GM19468 (cell line): ENCODE measurements around the gene ZNF860.
"Not testable (repeated sequence)": the region's sequence is repeated elsewhere in the genome, so short reads cannot be mapped to it uniquely, and the experiment has no call there.

ENCODE experiments used
- ATAC-seq: cut with Tn5 transposase; IDR thresholded peaks from one replicate; pipeline ENCODE4 v1.9.1; 2021; ENCODE audit warnings: mild to moderate bottlenecking, moderate library complexity, moderate number of reproducible peaks; ENCODE audit not compliant: unreplicated experiment; ENCODE audit errors: extremely low read depth

ZNF860 gene

DNA sequence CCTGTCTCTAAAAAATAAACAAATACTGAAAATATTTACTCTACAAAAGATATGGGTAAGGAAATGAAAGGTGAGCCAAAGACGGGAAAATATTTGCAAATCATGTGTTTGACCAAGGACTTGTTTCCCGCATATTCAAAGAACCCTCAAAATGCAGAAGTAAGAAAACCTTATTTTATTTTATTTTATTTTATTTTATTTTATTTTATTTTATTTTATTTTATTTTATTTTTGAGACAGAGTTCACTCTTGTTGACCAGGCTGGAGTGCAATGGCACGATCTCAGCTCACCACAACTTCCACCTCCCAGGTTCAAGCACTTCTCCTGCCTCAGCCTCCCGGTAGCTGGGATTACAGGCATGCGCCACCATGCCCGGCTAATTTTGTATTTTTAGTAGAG, 11.4 kb downstream of the ZNF860 start:
- ATAC-seq, result not testable (repeated sequence)

DNA sequence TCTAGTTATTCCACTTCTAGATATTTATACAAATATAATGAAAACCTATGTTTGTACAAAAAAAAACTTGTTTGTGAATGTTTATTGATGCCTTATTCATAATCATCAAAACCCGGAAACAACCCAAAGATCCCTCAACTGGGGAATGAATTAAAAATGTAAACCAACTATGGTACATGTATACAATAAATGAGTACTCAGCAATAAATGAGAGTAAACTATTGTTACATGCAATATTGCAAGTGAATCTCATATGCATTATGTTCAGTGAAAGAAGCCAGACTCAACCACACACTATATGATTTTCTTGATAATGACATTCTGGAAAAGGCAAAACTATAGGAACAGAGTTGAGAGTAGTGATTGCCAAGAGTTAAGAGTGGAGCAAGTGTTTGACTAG, 12.3 kb downstream of the ZNF860 start:
- ATAC-seq, result no peak

DNA sequence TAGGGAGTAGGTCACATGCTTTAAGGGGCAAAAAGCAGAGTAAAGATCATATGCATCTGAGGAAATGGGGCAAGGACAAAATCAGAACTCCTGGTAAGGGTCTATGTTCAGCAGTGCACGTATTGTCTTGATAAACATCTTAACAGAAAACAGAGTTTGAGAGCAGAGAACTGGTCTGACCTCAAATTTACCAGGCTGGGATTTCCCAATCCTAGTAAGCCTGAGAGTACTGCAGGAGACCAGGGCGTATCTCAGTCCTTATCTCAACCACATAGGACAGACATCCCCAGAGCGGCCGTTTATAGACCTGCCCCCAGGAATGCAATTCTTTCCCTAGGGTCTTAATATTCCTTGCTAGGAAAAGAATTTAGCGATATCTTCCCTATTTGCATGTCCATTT, 13.5 kb downstream of the ZNF860 start:
- ATAC-seq, result not testable (repeated sequence)

DNA sequence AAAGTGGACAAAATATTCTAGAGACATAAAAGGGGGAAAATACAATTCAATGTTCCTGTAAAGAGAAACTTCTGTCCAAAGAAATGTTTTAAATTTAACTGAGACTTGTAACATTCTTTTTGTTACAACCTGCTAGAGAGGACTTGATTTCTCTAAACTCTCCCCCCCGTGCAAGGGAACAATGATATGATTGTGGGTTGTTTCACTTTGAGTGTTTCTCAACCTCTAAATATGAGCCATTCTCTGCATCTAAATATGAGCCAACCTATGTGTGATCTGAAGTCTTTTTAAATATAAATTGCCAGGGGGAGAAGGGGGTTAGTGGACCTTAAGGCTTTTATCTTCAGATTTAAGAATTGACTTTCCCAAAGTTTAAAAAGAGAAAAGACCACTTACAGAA, 14.6 kb downstream of the ZNF860 start:
- ATAC-seq, result no peak

DNA sequence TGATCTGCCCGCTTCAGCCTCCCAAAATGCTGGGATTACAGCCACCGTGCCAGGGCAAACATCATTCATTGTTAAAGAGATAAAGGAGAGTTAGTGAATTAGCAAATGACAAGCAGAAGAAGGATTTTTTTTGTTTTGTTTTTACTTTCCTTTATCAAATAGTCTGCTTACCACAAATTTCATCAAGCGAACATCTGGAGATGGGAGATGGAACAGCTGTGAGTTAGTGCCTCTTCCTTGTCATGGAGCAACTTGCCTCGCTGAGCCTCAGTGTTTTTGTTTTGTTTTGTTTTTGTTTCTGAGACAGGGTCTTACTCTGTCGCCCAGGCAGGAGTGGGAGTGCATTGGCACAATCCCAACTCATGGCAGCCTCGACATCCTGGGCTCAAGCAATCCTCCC, 15.9 kb downstream of the ZNF860 start:
- ATAC-seq, result no peak

DNA sequence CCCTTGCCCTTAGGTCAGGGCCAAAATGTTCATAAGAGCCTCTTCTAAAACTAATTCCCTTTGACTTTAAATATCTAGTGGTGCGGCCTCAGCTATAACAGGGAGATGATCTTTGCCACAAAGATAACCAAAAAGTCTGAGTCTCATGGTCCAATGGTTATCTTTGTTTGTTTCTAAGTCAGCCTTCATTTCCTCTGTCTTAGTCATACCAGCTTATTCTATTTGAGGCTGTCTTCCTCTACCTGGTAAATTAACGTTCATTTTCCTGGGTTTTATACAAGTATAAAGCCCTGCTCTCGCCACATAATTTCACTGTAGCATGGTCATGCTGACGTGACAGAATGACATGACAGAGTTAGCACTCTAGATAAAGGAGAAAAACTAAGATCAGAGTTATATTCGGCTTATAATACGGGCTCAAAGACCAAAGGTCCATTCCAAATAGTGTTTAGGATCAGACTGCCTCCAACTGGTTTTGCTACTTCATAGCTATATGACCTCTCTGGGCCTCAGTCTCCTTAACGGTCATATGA, 18.4 kb downstream of the ZNF860 start:
- no peak for ATAC-seq

DNA sequence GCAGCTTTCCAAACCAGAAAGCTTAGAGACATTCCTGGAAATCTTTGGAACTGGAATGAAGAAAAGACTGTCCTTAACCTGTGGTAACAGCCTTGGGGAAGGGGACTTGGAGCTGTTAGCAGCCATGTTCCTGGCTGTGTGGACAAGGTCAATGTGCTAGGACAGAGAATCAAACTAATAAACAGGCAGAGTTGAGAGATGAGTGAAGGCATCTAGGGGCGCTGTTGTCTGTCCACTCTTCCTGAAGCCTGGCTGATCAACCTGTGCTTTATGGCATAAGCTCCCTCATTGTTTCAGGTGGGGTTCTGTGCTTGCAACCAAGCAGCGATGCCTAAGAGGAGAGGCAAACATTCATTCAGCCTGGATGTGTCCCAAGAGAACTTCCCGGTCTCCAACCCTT, 19.3 kb downstream of the ZNF860 start:
- ATAC-seq, result no peak

DNA sequence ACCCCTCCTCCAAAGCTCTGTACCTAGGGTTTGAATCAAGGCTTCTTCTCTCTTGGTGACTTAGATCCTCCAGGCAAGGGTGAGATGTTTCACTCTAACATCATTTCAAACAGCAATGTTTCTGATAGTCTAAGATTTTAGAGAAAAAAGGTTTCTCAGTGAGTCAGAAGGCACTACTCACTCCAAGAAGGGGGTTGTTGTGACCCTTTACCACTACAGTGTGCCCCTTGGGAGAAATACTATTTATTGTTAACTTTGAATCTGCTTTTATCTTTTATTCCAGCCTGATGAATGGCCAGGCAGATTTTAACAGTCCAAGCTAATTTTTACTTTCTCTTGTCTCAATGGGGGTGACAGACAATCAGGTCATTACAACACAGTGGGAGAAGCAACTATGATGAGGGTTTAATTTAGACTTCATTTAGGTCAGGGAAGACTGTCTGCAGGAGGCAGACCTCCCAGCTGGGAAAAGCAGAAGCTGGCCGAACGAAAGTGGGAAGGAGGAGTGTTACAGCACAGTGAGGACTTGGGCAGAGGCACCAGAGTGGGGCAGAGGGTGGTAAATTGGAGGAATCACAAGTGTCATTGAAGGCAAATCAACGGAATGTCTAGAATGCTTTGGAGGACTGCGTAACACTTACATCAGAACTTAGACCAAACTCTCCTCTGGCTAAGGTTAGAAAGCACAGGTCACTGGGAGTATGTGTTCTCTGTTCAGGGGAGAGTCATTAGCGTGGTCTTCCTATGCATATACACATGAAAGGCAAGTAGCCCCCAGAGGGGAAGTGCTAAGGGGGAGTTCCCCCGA, 21.2 kb downstream of the ZNF860 start:
- ATAC-seq, result no peak

DNA sequence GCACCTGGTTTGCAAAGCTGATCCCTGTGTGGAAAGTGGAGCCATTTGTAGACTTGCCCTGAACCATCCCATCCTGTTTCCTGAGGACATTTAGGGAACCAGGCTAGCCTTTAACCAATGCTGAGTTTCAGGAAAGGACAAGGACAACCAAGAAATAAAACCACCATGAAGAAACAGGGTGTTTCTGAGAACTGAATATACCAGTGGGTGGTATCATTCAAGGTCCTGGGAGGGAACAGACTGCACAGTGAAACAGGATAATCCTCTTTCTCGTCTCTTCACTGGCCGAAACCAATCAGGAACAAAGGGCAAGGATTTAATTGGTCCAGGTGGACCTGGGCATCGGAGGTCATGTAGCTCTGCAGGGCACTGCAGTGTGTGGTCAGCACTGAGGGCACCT, 21.8 kb downstream of the ZNF860 start:
- ATAC-seq, result no peak

DNA sequence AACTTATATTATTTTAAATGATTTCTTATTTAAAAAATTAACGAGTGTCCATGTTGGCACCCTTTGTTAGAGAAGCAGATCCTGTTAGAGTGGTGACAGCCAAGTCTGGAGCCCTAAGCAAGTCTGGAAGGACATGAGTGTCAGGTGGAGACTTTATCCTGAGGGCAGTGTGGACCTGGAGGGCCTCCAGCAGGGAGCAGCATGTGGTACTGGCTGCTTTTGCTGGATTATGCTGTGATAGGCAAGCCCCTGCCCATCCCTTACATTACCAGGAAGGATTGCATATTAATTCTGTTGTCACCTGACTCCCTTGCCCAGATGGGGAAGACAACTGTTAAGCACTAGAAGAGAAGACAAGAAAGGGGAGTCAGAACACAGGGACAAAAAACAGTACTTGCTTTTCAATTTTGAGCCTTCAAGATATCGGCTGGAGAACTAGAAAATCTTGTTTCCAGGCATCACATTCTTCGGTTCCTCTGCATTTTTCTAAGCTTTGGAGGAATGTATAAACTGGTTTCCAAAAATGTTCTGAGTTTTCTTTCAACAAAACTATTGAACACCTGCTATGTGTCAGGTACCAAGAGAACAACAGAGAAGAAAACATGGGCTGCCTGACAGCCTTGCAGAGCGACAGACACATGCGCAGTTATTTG, 22.7 kb downstream of the ZNF860 start:
- ATAC-seq, result no peak

DNA sequence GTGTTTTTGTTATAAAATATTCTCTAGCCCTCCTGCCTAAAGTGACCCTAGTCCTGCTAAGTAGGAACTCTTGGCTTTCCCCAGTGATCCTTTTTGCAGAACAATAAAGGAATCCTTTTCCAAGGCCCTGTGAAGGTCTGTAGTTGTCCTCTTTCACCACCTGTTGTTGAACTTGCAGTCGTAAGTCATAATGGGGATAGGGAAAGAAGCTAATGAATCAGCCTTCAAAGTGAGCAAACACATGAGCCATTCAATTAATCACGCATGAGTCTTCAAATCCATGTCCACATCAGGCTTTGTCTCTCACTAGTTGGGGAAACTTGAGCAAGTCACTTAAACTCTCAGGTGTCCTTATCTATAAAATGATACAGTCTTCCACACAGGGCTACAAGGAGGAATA, 27.6 kb downstream of the ZNF860 start:
- no peak for ATAC-seq

DNA sequence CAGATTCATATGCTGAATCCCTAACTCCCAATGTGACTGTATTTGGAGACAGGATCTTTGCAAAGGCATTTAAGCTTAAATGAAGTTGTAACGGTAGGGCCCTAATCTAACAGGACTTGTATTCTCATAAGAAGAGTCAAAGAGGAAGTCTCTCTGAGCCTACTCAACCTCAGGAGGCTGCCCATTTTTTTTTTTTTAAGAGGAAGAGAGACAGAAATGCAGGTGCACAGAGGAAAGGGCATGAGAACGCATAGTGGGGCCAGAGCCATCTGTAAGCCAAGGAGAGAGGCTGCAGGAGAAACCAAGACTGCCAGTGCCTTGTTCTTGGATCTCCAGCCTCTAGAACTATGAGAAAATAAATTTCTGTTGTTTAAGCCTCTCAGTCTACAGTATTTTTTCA, 28.4 kb downstream of the ZNF860 start:
- no peak for ATAC-seq

DNA sequence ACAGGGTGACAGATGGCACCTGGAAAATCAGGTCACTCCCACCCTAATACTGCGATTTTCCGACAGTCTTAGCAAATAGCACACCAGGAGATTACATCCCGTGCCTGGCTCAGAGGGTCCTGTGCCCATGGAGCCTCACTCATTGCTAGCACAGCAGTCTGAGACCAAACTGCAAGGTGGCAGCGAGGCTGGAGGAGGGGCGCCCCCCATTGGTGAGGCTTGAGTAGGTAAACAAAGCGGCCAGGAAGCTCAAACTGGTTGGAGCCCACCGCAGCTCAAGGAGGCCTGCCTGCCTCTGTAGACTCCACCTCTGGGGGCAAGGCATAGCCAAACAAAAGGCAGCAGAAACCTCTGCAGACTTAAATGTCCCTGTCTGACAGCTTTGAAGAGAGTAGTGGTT, 29.1 kb downstream of the ZNF860 start:
- not testable (repeated sequence) for ATAC-seq

DNA sequence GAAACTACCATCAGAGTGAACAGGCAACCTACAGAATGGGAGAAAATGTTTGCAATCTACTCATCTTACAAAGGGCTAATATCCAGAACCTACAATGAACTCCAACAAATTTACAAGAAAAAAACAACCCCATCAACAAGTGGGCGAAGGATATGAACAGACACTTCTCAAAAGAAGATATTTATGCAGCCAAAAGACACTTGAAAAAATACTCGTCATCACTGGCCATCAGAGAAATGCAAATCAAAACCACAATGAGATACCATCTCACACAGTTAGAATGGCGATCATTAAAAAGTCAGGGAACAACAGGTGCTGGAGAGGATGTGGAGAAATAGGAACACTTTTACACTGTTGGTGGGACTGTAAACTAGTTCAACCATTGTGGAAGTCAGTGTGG, 34.1 kb downstream of the ZNF860 start:
- not testable (repeated sequence) for ATAC-seq

DNA sequence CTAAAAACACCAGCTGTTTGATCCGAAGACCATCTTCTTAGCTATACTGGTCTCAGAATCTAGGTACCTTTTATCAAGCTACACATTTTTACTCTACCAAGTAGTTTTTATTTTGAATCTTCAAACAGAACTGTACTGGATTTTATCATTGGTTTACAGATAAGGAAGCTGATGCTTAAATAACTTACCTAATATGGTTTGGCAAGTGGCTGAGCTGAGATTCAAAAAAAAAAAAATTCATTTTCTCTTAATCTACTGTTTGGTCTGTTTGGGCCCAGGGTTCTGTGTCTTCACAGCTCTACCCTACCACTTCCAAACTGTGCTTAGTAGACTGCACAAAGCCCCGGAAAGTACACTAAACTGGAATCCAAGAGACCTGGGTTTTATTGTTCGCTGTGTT, 35.7 kb downstream of the ZNF860 start:
- no peak for ATAC-seq

DNA sequence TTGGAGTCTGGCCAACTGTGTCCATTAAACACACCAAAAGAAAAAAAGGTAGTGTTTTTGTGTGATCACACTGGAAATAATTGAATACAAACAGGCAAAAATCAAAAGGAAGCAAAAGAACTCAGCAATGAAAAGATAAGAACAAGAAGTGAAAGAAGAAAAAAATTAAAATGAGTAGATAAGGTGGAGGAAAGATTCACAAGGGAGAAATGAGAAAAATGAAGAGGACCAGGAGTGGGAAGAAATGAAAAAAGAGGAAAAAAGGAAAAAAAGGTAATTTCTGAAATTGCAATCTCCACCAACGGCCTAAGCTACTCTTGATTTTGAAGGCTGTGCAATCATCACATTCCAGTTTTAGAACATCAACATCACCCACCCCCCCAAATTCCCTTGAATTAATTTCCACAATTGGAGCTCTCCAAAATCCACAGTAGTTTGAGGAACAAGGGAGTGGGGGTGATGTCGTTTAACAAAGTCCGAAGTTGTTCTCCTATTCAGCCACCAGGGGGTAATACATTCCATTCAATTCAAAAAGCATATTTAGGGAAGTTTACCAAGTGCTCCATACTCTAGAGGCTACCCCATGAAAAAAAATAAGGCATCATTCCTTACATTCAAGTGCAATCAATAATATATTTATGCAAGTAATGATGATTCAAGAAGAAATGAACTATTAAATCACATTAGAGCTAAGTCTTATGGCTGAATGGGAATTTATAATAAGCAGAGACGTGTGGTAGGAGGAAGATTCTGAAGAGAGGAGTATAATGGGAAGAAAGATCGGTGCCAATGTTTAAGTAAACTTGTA, 37.4 kb downstream of the ZNF860 start:
- no peak for ATAC-seq

DNA sequence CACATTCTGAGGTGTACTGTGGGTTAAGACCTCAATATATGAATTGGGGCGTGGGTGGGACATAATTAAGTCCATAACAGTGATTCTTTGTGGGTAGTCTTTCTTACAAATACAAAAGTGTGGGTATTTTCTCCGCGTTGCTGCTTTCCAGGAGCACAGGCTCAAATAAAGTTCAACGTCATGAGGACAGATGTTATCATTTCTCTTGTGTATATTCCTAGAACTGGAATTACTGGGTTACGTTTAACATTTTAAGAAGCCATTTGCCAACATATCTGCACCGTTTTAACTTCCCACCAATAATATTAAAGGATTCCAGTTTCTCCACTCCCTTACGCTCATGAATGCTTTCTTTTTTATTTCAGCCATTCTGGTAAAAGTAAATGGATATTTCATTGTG, 39.6 kb downstream of the ZNF860 start:
- ATAC-seq, result no peak

DNA sequence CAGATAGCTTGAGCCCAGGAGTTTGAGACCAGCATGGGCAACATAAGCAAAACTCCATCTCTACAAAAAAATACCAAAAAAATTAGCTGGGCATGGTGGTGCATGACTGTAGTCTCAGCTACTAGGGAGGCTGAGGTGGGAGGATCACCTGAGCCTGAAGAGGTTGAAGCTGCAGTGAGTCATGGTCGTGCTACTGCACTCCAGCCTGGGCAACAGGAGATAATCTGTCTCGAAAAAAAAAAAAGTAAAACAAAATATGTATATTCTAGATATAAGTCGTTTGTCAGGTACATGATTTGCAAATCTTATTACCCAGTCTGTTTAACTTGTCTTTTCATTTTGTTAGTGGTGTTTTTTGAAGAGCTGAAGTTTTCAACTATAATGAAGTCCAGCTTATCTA, 40.2 kb downstream of the ZNF860 start:
- no peak for ATAC-seq

DNA sequence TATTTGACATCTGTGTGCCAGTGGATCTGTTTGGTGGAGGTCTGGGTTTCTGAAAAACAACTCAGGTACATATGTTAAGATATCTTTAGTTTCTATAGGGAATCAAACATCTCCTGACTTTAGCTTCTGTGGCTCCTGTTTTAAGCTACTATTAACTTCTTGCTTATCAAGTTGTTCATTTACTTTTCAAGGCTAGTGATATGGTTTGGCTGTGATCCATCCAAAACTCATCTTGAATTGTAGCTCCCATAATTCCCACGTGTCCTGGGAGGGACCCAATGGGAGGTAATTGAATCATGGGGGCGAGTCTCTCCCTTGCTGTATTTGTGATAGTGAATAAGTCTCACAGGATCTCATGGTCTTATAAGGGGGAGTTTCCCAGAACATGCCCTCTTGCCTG, 41.4 kb downstream of the ZNF860 start:
- no peak for ATAC-seq

DNA sequence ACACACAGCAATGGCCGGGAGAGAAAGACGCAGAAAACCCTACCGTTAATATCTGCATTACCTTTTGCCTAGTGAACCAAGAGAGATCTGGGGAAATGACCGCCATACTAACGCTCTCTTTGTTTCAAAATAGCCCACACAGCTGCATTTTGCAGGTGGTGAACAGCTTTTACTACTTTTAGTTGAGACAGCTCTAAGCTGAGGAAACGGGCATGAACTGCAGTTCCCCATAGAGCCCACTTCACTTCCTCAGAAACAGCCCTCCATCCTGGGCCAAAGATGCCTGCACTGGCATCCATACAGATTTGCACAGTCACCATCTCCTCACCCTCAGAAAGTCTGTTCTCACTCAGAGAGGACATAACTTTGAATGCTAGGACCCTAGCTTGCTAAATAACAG, 45.0 kb downstream of the ZNF860 start:
- no peak for ATAC-seq

DNA sequence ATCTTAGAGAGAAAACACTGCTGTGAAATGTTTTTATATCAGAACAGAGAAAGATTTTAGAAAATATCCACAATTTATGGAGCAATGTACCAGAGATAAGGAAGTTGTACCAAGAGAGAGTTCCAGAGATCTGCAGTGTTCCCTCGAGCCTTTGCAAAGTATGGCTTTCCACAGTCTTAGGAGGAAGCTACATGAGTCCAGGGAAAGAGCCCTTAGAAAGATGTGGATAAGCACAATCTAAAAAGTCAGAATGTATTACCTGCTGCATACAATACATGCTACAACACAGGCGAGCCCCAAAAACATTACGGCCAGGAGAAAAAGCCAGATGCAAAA, 56.4 kb downstream of the ZNF860 start:
- no peak for ATAC-seq
